ENCODE data around the gene MROH2B.
"Not testable (repeated sequence)": the region's sequence is repeated elsewhere in the genome, so short reads cannot be mapped to it uniquely, and the experiment has no call there.

MROH2B gene

GRCh38 chr5:41071242-41071641, at the start of gene MROH2B:
TSS of gene MROH2B (minus strand) at chr5:41071342. CDS start at chr5:41070852, 490 bp downstream.
- DNase-seq, result no peak

- DNase-seq, result no peak
Measured at GRCh38 chr5:41120600-41120999, 49.5 kb upstream of the MROH2B start.

- no peak for DNase-seq
Measured at GRCh38 chr5:41118177-41118576, 47.0 kb upstream of the MROH2B start.

GRCh38 chr5:41115281-41115680, 44.1 kb upstream of the MROH2B start:
- DNase-seq, result no peak

- DNase-seq, result no peak
Measured at GRCh38 chr5:41112486-41113455, 41.6 kb upstream of the MROH2B start.

GRCh38 chr5:41109186-41109585, 38.0 kb upstream of the MROH2B start:
- DNase-seq, result no peak

DNA sequence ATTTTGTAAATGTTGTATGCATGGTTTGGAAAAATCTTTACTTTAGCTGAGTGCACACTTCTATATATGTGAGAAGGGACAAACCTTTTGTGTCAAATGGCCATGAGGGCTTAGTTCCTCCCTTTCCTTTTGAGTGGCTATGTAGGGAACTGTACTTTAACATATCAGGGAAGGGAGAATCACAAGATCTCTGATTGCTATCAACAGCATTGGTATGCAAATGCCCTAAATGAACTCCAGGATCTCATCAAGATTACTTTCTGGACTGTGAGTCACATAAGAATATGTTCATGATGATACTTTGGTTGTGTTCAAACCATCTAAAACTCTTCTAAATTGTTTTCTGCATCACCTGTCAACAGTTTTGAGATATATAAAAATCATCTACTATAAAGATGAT, 31.2 kb upstream of the MROH2B start:
- DNase-seq, result no peak

DNA sequence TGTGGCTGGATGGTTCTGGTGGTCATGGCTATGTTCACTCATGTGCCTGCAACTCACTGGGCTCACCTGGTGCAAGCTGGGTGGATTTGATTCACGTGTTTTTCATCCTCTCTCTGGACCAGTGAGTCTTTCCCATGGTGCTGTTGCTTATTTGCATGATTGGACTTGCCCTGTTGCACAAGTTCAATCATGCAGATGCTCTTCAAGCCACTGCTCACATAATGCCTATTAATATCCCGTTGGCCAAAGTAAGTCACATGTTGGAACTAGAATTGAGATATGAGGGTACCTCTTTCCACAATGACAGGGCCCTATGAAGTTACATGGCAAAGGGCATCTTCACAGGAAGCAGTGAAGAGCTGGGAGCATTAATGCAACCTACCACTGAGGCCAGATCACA, 26.5 kb upstream of the MROH2B start:
- no peak for DNase-seq

DNA sequence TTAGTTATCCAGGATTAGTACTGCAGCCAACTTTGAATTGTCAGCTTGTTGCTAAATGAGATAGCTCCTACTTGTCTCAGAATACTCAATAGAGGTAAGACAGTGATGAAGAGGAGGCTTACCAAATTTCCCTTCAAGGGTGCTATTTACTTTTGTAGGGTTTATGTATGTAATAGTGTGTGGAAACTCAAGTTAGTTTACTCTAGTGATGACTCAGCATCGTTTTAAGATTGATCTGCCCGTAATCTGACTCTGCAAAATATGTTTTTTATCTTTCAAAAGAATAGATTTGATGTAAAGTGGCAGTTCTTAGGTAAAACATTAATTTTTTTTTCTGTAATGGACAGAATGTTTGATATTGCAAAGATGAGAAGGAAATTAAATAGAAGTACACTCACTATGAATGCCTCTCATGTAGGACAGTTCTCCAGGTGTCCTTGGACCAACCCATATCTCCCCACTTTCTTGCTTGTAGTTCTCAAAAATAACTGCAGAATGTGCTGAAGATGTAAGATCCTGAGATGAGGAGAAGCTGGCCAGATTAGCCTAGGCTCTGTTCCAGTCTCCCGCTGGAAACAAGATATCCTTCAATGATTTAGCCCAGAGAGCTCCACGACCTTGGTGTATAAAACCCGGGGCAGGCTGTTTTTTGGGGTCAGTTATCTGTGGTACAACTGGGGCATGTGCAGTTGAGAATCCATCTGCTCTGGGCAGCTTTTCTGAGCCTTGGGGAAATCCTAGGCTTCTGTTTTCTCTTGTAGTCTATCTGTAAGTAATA, 24.4 kb upstream of the MROH2B start:
- no peak for DNase-seq

- no peak for DNase-seq
Measured at GRCh38 chr5:41094871-41095270, 23.7 kb upstream of the MROH2B start.

GRCh38 chr5:41093803-41094202, 22.7 kb upstream of the MROH2B start:
- no peak for DNase-seq

DNA sequence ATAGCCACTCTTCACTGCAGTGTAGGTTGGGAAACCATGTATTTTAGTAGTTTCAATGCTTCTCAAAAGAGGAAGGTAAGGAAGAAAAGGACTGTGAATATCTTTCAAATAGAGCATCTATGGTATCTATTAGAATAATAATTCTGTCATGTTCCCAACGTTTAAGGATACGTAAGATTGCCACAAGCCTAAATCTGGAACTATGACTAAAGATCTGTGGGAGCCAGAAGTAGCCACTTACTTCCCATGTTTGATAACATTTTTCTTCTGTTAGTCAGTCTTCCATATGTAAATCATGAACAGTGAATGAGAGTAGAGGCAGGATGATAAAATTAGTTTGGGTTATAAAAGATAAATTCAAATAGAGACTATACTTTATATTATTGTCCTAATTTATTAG, 16.3 kb upstream of the MROH2B start:
- DNase-seq, result no peak

GRCh38 chr5:41083306-41083705, 12.2 kb upstream of the MROH2B start:
- no peak for DNase-seq

GRCh38 chr5:41071975-41072374, 833 bp upstream of the MROH2B start:
- DNase-seq, result no peak

- DNase-seq, result no peak
Measured at GRCh38 chr5:41067714-41068568, 3.2 kb downstream of the MROH2B start.

DNA sequence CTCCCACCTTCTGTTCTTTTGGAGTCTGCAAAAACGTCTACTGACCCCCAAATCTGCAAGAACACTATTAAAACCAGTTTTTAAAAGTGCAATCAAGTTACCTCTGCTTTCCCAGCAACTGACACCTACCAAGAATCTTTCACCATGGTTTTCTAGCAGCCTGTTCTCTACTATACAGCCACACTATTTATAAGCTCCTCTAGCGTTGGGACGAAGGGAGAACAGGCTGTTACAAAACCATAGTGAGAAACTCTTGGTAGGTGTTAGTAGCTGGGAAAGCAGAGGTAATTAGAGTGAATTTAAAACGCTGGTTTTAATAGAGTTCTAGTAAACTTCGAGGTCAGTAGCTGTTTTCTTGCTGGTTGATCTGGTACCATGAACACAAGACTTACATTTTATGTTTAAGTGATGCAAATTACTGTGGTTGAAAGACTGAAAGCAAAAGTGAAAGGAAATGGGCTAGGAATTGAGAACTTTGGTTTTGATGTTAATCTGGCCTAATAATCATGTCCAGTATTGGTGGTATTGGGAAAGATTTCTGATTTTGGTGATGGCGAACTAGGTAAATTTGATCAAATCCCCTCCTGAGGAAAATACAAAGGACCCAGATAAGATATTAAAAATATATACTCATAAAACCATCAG, 5.3 kb downstream of the MROH2B start:
- no peak for DNase-seq

- DNase-seq, result no peak
Measured at GRCh38 chr5:41057940-41058339, 13.2 kb downstream of the MROH2B start.

DNA sequence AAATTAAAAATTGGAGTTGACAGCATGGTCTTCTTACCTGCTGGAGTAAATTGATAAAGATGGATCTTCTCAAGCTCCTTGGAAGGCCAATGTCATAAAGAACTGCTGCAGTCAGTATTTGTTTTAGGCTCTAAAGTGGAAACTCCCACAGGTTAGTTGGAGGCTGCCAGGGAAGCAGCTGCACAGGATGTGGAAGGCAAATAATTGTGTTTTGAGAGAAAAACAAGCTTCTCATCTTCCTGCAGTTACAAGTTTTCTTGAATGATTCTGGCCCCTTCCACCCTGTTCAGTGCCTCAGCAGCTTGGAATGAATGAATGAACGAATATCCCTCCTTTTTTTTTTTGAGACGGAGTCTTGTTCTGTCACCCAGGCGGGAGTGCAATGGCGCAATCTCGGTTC, 13.9 kb downstream of the MROH2B start:
- no peak for DNase-seq

- no peak for DNase-seq
Measured at GRCh38 chr5:41048986-41049385, 22.2 kb downstream of the MROH2B start.

DNA sequence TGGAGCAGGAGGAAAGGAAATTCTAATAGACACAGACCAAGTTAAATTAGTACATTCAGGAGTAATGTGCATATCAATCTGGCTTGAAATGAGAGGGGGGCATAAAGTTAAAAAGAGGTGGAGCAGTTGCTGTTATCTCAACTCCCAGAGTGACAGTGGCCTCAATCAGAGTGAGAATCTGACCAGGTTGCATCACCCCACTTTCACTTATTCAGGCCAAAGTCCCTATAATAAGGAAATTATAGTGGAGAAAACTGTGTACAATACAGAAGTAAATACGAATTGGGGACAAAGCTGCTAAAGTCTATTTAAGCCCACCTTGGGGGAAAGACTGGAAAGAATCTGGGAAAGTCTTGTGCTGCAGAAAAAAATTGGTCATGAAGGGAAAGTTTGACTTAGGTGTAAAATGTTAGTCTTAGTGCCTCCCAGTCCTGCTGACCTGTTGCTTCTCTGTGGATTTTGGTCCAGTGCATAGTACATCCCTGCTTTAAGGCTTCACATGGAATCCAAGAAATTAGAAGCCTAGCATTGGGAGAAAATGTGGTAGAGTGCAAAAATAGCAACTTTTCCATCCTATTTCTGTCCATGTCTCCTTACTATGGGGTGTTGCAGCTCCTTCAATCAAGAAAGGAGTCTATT, 27.9 kb downstream of the MROH2B start:
- DNase-seq, result no peak

GRCh38 chr5:41032973-41033372, 38.2 kb downstream of the MROH2B start:
- DNase-seq, result no peak

- not testable (repeated sequence) for DNase-seq
Measured at GRCh38 chr5:41022600-41022999, 48.5 kb downstream of the MROH2B start.

Data from activated CD8-positive, alpha-beta memory T cell treated with anti-CD3 and anti-CD28 coated beads, Interleukin-2, amount 50 U/mL, for 48 hours (primary cell).